SK-N-SH treated with all-trans-retinoic acid at 6 μM for 48 hours (cell line): ENCODE results near the gene IL17C.
A peak's percentile ranks its signal among the peaks of the same experiment; 100 is the strongest.

ENCODE experiments used
- ATAC-seq: fragments of 200-7000 bp; cut with Tn5 transposase; 3 replicates; pipeline ENCODE4 v1.9.1; 2020; ENCODE audit warnings: mild to moderate bottlenecking, moderate library complexity
- BACH2 ChIP-seq: fragments of 250-450 bp; sonication (Bioruptor Pico); IDR thresholded peaks from 2 replicates; pipeline ENCODE4 v1.9.0; 2021; ENCODE audit warnings: mild to moderate bottlenecking, borderline replicate concordance
- CSDC2 ChIP-seq: fragments of 250-450 bp; sonication (Bioruptor Pico); IDR thresholded peaks from 2 replicates; pipeline ENCODE4 v1.5.0; 2020; ENCODE audit warnings: mild to moderate bottlenecking, moderate library complexity
- ESRRG ChIP-seq: fragments of 250-450 bp; sonication (Bioruptor Pico); IDR thresholded peaks from 2 replicates; pipeline ENCODE4 v1.6.1; 2021; ENCODE audit warnings: mild to moderate bottlenecking
- GLIS3 ChIP-seq: fragments of 250-450 bp; sonication (Bioruptor Pico); IDR thresholded peaks from 2 replicates; pipeline ENCODE4 v1.5.0; 2020; ENCODE audit warnings: mild to moderate bottlenecking, moderate library complexity
- ISL1 ChIP-seq: fragments of 250-450 bp; sonication (Bioruptor Pico); IDR thresholded peaks from 2 replicates; pipeline ENCODE4 v2.1.2; 2022; ENCODE audit warnings: mild to moderate bottlenecking, moderate library complexity
- PPARA ChIP-seq: fragments of 250-450 bp; sonication (Bioruptor Pico); IDR thresholded peaks from 2 replicates; pipeline ENCODE4 v1.5.0; 2020; ENCODE audit warnings: mild to moderate bottlenecking, borderline replicate concordance
- TCF4 ChIP-seq: fragments of 250-450 bp; sonication (Bioruptor Pico); IDR thresholded peaks from 2 replicates; pipeline ENCODE4 v1.8.0; 2021; ENCODE audit warnings: mild to moderate bottlenecking, moderate library complexity, borderline replicate concordance
- ZFP3 ChIP-seq: fragments of 250-450 bp; sonication (Bioruptor Pico); IDR thresholded peaks from 2 replicates; pipeline ENCODE4 v1.5.0; 2020; ENCODE audit warnings: mild to moderate bottlenecking, moderate library complexity
- ZFP30 ChIP-seq: fragments of 450-650 bp; formaldehyde crosslinking; IDR thresholded peaks from 2 replicates; pipeline ENCODE4 v1.5.0; 2022; ENCODE audit warnings: mild to moderate bottlenecking, moderate library complexity
- ZNF565 ChIP-seq: fragments of 450-650 bp; formaldehyde crosslinking; conservative IDR thresholded peaks from 2 replicates; pipeline ENCODE4 v1.5.0; 2020; ENCODE audit warnings: low read depth, mild to moderate bottlenecking, moderate library complexity
- ZNF70 ChIP-seq: fragments of 450-650 bp; formaldehyde crosslinking; IDR thresholded peaks from 2 replicates; pipeline ENCODE4 v1.5.0; 2020; ENCODE audit warnings: mild to moderate bottlenecking, moderate library complexity
- ZNF8 ChIP-seq: fragments of 450-650 bp; formaldehyde crosslinking; IDR thresholded peaks from 2 replicates; pipeline ENCODE4 v1.5.0; 2020; ENCODE audit warnings: mild to moderate bottlenecking, moderate library complexity
- TF ChIP-seq, protein P1 (sequence below): fragments of 250-450 bp; sonication (Bioruptor Pico); IDR thresholded peaks from 2 replicates; pipeline ENCODE4 v1.8.0; 2021; ENCODE audit warnings: low read depth, mild to moderate bottlenecking, moderate library complexity, borderline replicate concordance
- TF ChIP-seq, protein P2 (sequence below): fragments of 250-450 bp; sonication (Bioruptor Pico); IDR thresholded peaks from 2 replicates; pipeline ENCODE4 v1.5.1; 2020; ENCODE audit warnings: low read depth, mild to moderate bottlenecking, moderate library complexity
- TF ChIP-seq, protein P3 (sequence below): fragments of 250-450 bp; sonication (Bioruptor Pico); IDR thresholded peaks from 2 replicates; pipeline ENCODE4 v1.5.0; 2020; ENCODE audit warnings: mild to moderate bottlenecking, moderate library complexity
- TF ChIP-seq, protein P4 (sequence below): fragments of 250-450 bp; sonication (Bioruptor Pico); IDR thresholded peaks from 2 replicates; pipeline ENCODE4 v1.5.1; 2021; ENCODE audit warnings: mild to moderate bottlenecking, moderate library complexity

The IL17C gene

DNA sequence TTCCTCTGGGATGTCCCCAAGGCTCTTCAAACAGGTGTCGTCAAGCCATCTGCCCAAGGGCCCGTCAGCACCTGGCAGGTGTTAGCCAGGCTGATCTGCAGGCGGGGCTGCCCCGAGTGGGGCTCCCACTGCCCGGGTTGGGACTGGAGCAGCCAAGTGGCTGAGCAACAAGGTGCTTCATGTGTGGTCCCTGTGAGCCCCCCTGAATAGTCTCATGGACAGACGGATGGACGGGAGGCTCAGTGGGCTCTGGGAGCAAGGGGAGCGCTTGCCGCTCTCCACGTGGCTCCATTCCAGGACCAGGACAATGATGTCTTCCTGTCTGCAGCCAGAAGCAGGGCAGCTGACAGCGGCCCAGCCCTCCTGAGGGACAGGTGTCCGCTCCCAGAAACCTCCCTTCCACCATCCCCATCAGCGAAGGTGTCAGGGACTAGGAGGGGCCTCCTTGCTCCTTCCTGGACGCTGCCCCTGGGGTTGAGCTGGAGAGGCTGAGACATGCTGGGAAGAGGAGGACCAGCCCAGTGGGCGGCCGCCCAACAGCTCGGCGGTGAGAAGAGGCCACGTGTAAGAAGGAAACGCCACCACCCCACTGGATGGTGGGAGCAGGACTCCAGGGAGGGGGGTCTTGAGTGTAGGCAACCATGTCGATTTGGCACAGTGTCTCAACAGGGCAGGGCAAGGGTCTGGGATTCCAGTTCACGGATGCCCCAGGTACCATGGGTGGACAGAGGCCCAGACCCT, 38.3 kb downstream of the IL17C start:
- TF ChIP-seq ZFP3 (CRISPR knock-in tag) (no peak), ISL1 (CRISPR knock-in tag) (no peak), ZNF565 (CRISPR knock-in tag) (no peak), ZNF70 (no peak), ZFP30 (CRISPR knock-in tag) (no peak)
- TF ChIP-seq, protein P1, sequence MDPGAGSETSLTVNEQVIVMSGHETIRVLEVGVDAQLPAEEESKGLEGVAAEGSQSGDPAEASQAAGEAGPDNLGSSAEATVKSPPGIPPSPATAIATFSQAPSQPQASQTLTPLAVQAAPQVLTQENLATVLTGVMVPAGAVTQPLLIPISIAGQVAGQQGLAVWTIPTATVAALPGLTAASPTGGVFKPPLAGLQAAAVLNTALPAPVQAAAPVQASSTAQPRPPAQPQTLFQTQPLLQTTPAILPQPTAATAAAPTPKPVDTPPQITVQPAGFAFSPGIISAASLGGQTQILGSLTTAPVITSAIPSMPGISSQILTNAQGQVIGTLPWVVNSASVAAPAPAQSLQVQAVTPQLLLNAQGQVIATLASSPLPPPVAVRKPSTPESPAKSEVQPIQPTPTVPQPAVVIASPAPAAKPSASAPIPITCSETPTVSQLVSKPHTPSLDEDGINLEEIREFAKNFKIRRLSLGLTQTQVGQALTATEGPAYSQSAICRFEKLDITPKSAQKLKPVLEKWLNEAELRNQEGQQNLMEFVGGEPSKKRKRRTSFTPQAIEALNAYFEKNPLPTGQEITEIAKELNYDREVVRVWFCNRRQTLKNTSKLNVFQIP (CRISPR knock-in tag), result no peak
- ATAC-seq, result no peak

DNA sequence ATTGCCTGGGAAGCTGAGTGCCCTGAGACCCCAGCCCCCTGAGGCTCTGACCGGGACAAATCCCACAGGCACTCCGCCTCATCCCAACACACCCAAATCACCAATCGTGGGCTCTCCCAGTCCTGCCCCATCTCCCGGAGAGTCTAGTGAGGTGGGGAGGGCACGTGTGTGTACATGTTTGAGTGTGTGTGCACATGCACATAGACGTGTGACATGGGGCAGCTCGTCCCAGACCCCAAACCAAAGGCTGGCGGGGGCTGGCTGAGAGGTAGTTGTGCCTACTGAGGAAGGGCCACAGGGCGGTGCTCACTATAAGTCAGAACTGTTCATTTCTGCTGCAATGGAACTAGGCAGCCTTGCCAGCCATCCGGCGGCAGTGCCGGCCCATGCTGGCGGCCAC, 39.3 kb downstream of the IL17C start:
- TF ChIP-seq, protein P2, sequence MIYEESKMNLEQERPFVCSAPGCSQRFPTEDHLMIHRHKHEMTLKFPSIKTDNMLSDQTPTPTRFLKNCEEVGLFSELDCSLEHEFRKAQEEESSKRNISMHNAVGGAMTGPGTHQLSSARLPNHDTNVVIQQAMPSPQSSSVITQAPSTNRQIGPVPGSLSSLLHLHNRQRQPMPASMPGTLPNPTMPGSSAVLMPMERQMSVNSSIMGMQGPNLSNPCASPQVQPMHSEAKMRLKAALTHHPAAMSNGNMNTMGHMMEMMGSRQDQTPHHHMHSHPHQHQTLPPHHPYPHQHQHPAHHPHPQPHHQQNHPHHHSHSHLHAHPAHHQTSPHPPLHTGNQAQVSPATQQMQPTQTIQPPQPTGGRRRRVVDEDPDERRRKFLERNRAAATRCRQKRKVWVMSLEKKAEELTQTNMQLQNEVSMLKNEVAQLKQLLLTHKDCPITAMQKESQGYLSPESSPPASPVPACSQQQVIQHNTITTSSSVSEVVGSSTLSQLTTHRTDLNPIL (CRISPR knock-in tag), result no peak
- TF ChIP-seq ISL1 (CRISPR knock-in tag) (no peak), CSDC2 (no peak), ZFP3 (CRISPR knock-in tag) (no peak), ZNF565 (CRISPR knock-in tag) (no peak), ZNF8 (no peak), ESRRG (CRISPR knock-in tag) (no peak)
- TF ChIP-seq, protein P1 (CRISPR knock-in tag), result no peak
- TF ChIP-seq, protein P3, sequence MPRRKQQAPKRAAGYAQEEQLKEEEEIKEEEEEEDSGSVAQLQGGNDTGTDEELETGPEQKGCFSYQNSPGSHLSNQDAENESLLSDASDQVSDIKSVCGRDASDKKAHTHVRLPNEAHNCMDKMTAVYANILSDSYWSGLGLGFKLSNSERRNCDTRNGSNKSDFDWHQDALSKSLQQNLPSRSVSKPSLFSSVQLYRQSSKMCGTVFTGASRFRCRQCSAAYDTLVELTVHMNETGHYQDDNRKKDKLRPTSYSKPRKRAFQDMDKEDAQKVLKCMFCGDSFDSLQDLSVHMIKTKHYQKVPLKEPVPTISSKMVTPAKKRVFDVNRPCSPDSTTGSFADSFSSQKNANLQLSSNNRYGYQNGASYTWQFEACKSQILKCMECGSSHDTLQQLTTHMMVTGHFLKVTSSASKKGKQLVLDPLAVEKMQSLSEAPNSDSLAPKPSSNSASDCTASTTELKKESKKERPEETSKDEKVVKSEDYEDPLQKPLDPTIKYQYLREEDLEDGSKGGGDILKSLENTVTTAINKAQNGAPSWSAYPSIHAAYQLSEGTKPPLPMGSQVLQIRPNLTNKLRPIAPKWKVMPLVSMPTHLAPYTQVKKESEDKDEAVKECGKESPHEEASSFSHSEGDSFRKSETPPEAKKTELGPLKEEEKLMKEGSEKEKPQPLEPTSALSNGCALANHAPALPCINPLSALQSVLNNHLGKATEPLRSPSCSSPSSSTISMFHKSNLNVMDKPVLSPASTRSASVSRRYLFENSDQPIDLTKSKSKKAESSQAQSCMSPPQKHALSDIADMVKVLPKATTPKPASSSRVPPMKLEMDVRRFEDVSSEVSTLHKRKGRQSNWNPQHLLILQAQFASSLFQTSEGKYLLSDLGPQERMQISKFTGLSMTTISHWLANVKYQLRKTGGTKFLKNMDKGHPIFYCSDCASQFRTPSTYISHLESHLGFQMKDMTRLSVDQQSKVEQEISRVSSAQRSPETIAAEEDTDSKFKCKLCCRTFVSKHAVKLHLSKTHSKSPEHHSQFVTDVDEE (CRISPR knock-in tag), result no peak
- TF ChIP-seq, protein P4, sequence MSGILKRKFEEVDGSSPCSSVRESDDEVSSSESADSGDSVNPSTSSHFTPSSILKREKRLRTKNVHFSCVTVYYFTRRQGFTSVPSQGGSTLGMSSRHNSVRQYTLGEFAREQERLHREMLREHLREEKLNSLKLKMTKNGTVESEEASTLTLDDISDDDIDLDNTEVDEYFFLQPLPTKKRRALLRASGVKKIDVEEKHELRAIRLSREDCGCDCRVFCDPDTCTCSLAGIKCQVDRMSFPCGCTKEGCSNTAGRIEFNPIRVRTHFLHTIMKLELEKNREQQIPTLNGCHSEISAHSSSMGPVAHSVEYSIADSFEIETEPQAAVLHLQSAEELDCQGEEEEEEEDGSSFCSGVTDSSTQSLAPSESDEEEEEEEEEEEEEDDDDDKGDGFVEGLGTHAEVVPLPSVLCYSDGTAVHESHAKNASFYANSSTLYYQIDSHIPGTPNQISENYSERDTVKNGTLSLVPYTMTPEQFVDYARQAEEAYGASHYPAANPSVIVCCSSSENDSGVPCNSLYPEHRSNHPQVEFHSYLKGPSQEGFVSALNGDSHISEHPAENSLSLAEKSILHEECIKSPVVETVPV, result no peak
- peak; percentile 36; the same call in 1 of the 3 replicates for ATAC-seq

DNA sequence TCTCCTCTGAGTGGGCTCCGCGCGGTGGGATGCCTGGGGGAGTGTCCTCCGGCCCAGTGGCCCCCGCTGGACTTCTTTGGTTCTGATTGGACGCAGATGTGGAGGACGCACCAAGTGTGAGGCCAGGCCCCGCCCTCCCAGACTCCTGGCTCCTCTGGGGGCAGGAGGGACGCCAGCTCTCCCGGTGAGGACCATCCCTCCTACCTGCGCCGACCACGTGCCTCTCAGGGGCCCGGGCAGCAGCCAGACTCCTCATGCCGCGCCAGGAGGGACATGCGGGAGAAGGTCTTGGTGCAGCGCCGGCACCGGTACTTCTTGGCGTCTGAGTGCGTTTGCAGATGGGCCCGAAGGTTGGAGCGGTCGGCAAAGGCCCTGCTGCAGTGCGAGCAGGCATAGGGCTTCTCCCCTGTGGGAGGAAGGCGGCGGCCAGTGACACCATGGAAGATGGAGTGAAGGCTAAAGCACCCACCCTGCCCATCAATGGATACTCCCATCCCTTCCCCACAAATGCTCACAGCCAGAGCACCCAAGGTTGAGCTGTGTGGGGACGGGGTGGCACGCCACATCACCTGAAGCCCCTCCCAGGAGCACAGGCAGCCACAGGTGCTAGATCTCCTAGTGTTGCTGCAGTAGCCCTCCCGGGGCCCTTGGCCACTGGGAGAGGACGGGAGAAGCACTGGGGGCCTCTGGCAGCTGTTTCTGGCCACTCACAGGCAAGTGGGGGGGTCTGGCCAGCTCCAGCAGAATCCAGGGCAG, 40.0 kb downstream of the IL17C start:
- TF ChIP-seq GLIS3 (CRISPR knock-in tag) (no peak), TCF4 (CRISPR knock-in tag) (no peak), BACH2 (CRISPR knock-in tag) (no peak), PPARA (CRISPR knock-in tag) (no peak)
- TF ChIP-seq, protein P1 (CRISPR knock-in tag), result no peak
- ATAC-seq, result peak; percentile 45
